PFSK-1 (cell line): ENCODE measurements around the gene POU3F3.

Source experiments
- POLR2AphosphoS5 ChIP-seq: IDR thresholded peaks from 2 replicates; pipeline ENCODE4 v1.6.1; 2012; ENCODE audit warnings: low read depth, mild to moderate bottlenecking, control low read depth, low read length, moderate library complexity
- REST ChIP-seq, 2 experiments: IDR thresholded peaks; 2 replicates each; pipeline versions ENCODE4 v1.6.1 to v1.8.0; 2011 to 2012; ENCODE audit warnings: low read depth in 2 of 2, low read length in 2 of 2, control low read depth in 1 of 2, inconsistent platforms in 1 of 2, mild to moderate bottlenecking in 1 of 2, moderate library complexity in 1 of 2; ENCODE audit not compliant: insufficient read depth in 1 of 2
- SIN3A ChIP-seq: IDR thresholded peaks from 2 replicates; pipeline ENCODE4 v1.6.1; 2012; ENCODE audit warnings: mild to moderate bottlenecking, low read length, moderate library complexity, borderline replicate concordance; ENCODE audit not compliant: insufficient read depth
- TAF1 ChIP-seq: IDR thresholded peaks from 2 replicates; pipeline ENCODE4 v1.6.1; 2012; ENCODE audit warnings: low read length, control low read depth, borderline replicate concordance; ENCODE audit not compliant: insufficient read depth

- TF ChIP-seq POLR2AphosphoS5 (no peak), SIN3A (no peak), TAF1 (no peak), REST (IDR thresholded peaks at IDR 0.05; ENCODE audit: insufficient read depth in 1 of 2, low read depth in 2 of 2, low read length in 2 of 2) (no peak)
Observed at GRCh38 chr2:104847586-104848160, 6.2 kb upstream of the POU3F3 start.
